ENCODE data around the gene CDC42.

- no peak for TF ChIP-seq ATF6 (CRISPR knock-in tag; conservative IDR thresholded peaks at IDR 0.05)
- no peak for TF ChIP-seq SMAD3 (CRISPR knock-in tag; IDR thresholded peaks at IDR 0.05)
- no peak for TF ChIP-seq CTCF (CRISPR knock-in tag; IDR thresholded peaks at IDR 0.05)
- TF ChIP-seq BCL3 (CRISPR knock-in tag; IDR thresholded peaks at IDR 0.05), result no peak
- TF ChIP-seq CEBPB (IDR thresholded peaks at IDR 0.05; ENCODE audit: borderline replicate concordance, low read depth, low read length), result no peak
- no peak for TF ChIP-seq SKIL (CRISPR knock-in tag; IDR thresholded peaks at IDR 0.05; ENCODE audit: borderline replicate concordance)
- TF ChIP-seq USF2 (IDR thresholded peaks at IDR 0.05; ENCODE audit: low read depth, low read length), result no peak
- TF ChIP-seq USF2 (CRISPR knock-in tag; IDR thresholded peaks at IDR 0.05; ENCODE audit: borderline replicate concordance), result no peak
- no peak for TF ChIP-seq SMARCE1 (IDR thresholded peaks at IDR 0.05; ENCODE audit: borderline replicate concordance)
- TF ChIP-seq ZNF292 (CRISPR knock-in tag; IDR thresholded peaks at IDR 0.05; ENCODE audit: borderline replicate concordance, low read depth), result no peak
- TF ChIP-seq FOXP4 (CRISPR knock-in tag; IDR thresholded peaks at IDR 0.05), result no peak
These were observed 15.0 kb upstream of the CDC42 start for GRCh38 chr1:22037520-22037919.

Data from HepG2 (cell line).